ENCODE results near the gene RAF1. TPM values are rescaled to one million over a fixed set of nuclear protein-coding genes. Genes with fewer than 3 reads are reported as not detected.
A peak's percentile ranks its signal among the peaks of the same experiment; 100 is the strongest.

RAF1 gene
- total and polyA plus RNA-seq, 2 experiments from 2014 or later = 39.5 to 123 TPM

- Histone ChIP-seq H3K27me3 (ENCODE audit: insufficient read depth) (no peaks in the 10 kb centered on the region), H3K4me2 (no peak overlapping the region), H3K4me1 (ENCODE audit: insufficient read depth) (no peaks in the 10 kb centered on the region), H3K79me2 (replicated peaks; ENCODE audit: insufficient read depth) (no peaks in the 10 kb centered on the region), H3K27ac (ENCODE audit: low read depth) (no peak overlapping the region), H4K20me1 (replicated peaks; ENCODE audit: insufficient read depth) (no peaks in the 10 kb centered on the region), H3K4me3 (no peak overlapping the region), H3K9me2 (ENCODE audit: insufficient read depth) (0 out of 2 replicates have a peak, but pooled peaks cover 3% of the 10 kb centered on the region), H3F3A (replicated peaks; ENCODE audit: low read depth) (no peaks in the 10 kb centered on the region), H2AFZ (no peak overlapping the region), H3K36me3 (ENCODE audit: insufficient read depth) (no peaks in the 10 kb centered on the region)
- no peaks in the 10 kb centered on the region for H3K9me3 Mint-ChIP-seq
- H3K4me3 Mint-ChIP-seq = no peak overlapping the region
- H3K4me1 Mint-ChIP-seq = no peaks in the 10 kb centered on the region
- DNase-seq (ENCODE audit: low spot score) (peak; percentile 93), ATAC-seq (peak; percentile 100)
- no peak overlapping the region for H3K27ac Mint-ChIP-seq
- H3K36me3 Mint-ChIP-seq (ENCODE audit: low read depth) = no peaks in the 10 kb centered on the region
- TF ChIP-seq CTCF (conservative IDR thresholded peaks at IDR 0.05; ENCODE audit: low read depth in 2 of 2) (peak; percentile 87 to 100), ZNF331 (CRISPR knock-in tag; IDR thresholded peaks at IDR 0.05; ENCODE audit: low read depth) (no peak)
- peaks cover 2% of the 10 kb centered on the region for H3K27me3 Mint-ChIP-seq (ENCODE audit: insufficient read depth, low read depth, poor library complexity)
Observed at GRCh38 chr3:12706504-12707253, 42.8 kb upstream of the RAF1 start.

- Mint-ChIP-seq H3K27me3 (ENCODE audit: insufficient read depth, low read depth, poor library complexity) (peaks cover 2% of the 10 kb centered on the region), H3K4me1 (no peaks in the 10 kb centered on the region), H3K4me3 (no peak overlapping the region), H3K27ac (no peak overlapping the region), H3K9me3 (no peaks in the 10 kb centered on the region), H3K36me3 (ENCODE audit: low read depth) (no peaks in the 10 kb centered on the region)
- Histone ChIP-seq H2AFZ (no peak overlapping the region), H3F3A (replicated peaks; ENCODE audit: low read depth) (no peaks in the 10 kb centered on the region), H3K4me2 (no peak overlapping the region), H3K79me2 (replicated peaks; ENCODE audit: insufficient read depth) (no peaks in the 10 kb centered on the region), H3K4me3 (no peak overlapping the region), H4K20me1 (replicated peaks; ENCODE audit: insufficient read depth) (no peaks in the 10 kb centered on the region), H3K27ac (ENCODE audit: low read depth) (no peak overlapping the region), H3K36me3 (ENCODE audit: insufficient read depth) (no peaks in the 10 kb centered on the region), H3K4me1 (ENCODE audit: insufficient read depth) (no peaks in the 10 kb centered on the region), H3K27me3 (ENCODE audit: insufficient read depth) (no peaks in the 10 kb centered on the region), H3K9me2 (ENCODE audit: insufficient read depth) (0 out of 2 replicates have a peak, but pooled peaks cover 3% of the 10 kb centered on the region)
- ATAC-seq (no peak), DNase-seq (ENCODE audit: low spot score) (no peak)
- no peak for TF ChIP-seq JUNB (IDR thresholded peaks at IDR 0.05; ENCODE audit: unreplicated experiment)
- TF ChIP-seq ZNF462 (CRISPR knock-in tag; IDR thresholded peaks at IDR 0.05) = no peak
- TF ChIP-seq ZNF331 (CRISPR knock-in tag; IDR thresholded peaks at IDR 0.05; ENCODE audit: low read depth) = no peak
- TF ChIP-seq EZH2 (IDR thresholded peaks at IDR 0.05; ENCODE audit: low read depth, unreplicated experiment) = no peak
- TF ChIP-seq EZH2phosphoT487 (IDR thresholded peaks at IDR 0.05; ENCODE audit: unreplicated experiment) = no peak
- no peak for TF ChIP-seq ETS1 (IDR thresholded peaks at IDR 0.05)
- TF ChIP-seq ZNF114 (CRISPR knock-in tag; IDR thresholded peaks at IDR 0.05) = no peak
- TF ChIP-seq CTCF (conservative IDR thresholded peaks at IDR 0.05; ENCODE audit: low read depth in 2 of 2) = no peak
Observed at GRCh38 chr3:12705981-12706380, 42.1 kb upstream of the RAF1 start.
